HepG2 (cell line): Measurements from ENCODE around the gene TXNDC9. TPM values are rescaled to one million over a fixed set of nuclear protein-coding genes. Genes with fewer than 3 reads are reported as not detected.
A peak's percentile ranks its signal among the peaks of the same experiment; 100 is the strongest.

ENCODE experiments used
- CREM ChIP-seq, 2 experiments: sonication (generic) in 1 of 2; formaldehyde crosslinking in 1 of 2; IDR thresholded peaks; 2 replicates each; pipeline versions ENCODE4 v1.4.0 to v1.6.1; 2016 to 2020; ENCODE audit warnings: antibody characterized with exemption in 1 of 2, mild to moderate bottlenecking in 1 of 2, missing genetic modification reagents in 1 of 2
- ELF4 ChIP-seq: sonication (generic); formaldehyde crosslinking; IDR thresholded peaks from 2 replicates; pipeline ENCODE4 v1.5.0; 2020; ENCODE audit warnings: missing genetic modification reagents, mild to moderate bottlenecking, moderate library complexity, borderline replicate concordance
- FOXK2 ChIP-seq: fragments of 450-650 bp; IDR thresholded peaks from 2 replicates; pipeline ENCODE4 v1.6.1; 2016
- GMEB1 ChIP-seq: sonication (generic); formaldehyde crosslinking; IDR thresholded peaks from 2 replicates; pipeline ENCODE4 v1.5.1; 2020; ENCODE audit warnings: missing genetic modification reagents, mild to moderate bottlenecking, borderline replicate concordance
- HMG20A ChIP-seq: IDR thresholded peaks from 2 replicates; pipeline ENCODE4 v1.6.1; 2016; ENCODE audit warnings: borderline replicate concordance
- KDM1A ChIP-seq: IDR thresholded peaks from 2 replicates; pipeline ENCODE4 v1.6.1; 2016; ENCODE audit warnings: missing compliant biosample characterization
- KMT2B ChIP-seq: IDR thresholded peaks from 2 replicates; pipeline ENCODE4 v1.6.1; 2016; ENCODE audit warnings: missing genetic modification reagents, missing compliant biosample characterization
- MED13 ChIP-seq: sonication (generic); formaldehyde crosslinking; IDR thresholded peaks from 2 replicates; pipeline ENCODE4 v1.5.0; 2020; ENCODE audit warnings: missing genetic modification reagents
- MXD3 ChIP-seq: IDR thresholded peaks from 2 replicates; pipeline ENCODE4 v1.6.1; 2016; ENCODE audit warnings: mild to moderate bottlenecking, missing biosample characterization, missing genetic modification reagents
- NFKBIZ ChIP-seq: IDR thresholded peaks from 2 replicates; pipeline ENCODE4 v1.6.1; 2018; ENCODE audit warnings: missing genetic modification reagents, missing compliant biosample characterization
- NR2C2 ChIP-seq: sonication (generic); formaldehyde crosslinking; IDR thresholded peaks from 2 replicates; pipeline ENCODE4 v1.4.0; 2020; ENCODE audit warnings: missing genetic modification reagents, mild to moderate bottlenecking, moderate library complexity, borderline replicate concordance
- SNRNP70 ChIP-seq: fragments of 200-400 bp; formaldehyde crosslinking; IDR thresholded peaks from 2 replicates; pipeline ENCODE4 v1.6.1; 2017; ENCODE audit warnings: mild to moderate bottlenecking, low read depth, low read length, moderate library complexity
- TOE1 ChIP-seq: sonication (generic); formaldehyde crosslinking; IDR thresholded peaks from 2 replicates; pipeline ENCODE4 v1.4.0; 2020; ENCODE audit warnings: mild to moderate bottlenecking, missing genetic modification reagents
- ZBTB25 ChIP-seq: IDR thresholded peaks from 2 replicates; pipeline ENCODE4 v1.6.1; 2018; ENCODE audit warnings: missing genetic modification reagents
- ZFP41 ChIP-seq: sonication (generic); formaldehyde crosslinking; IDR thresholded peaks from 2 replicates; pipeline ENCODE4 v1.4.0; 2020; ENCODE audit warnings: mild to moderate bottlenecking, missing genetic modification reagents, borderline replicate concordance
- ZHX2 ChIP-seq, 2 experiments: sonication (generic) in 1 of 2; formaldehyde crosslinking in 1 of 2; IDR thresholded peaks; 2 replicates each; pipeline versions ENCODE4 v1.6.1 to v1.9.0; 2014 to 2022; ENCODE audit warnings: antibody characterized with exemption in 1 of 2, borderline replicate concordance in 1 of 2, inconsistent platforms in 1 of 2, low read depth in 1 of 2, missing genetic modification reagents in 1 of 2
- ZNF234 ChIP-seq: sonication (generic); formaldehyde crosslinking; conservative IDR thresholded peaks from 2 replicates; pipeline ENCODE4 v1.5.1; 2020; ENCODE audit warnings: mild to moderate bottlenecking, missing genetic modification reagents
- ZNF264 ChIP-seq: sonication (generic); formaldehyde crosslinking; IDR thresholded peaks from 2 replicates; pipeline ENCODE4 v1.4.0; 2020; ENCODE audit warnings: missing genetic modification reagents
- ZNF580 ChIP-seq: IDR thresholded peaks from 2 replicates; pipeline ENCODE4 v1.6.1; 2016; ENCODE audit warnings: low read depth, borderline replicate concordance
- ZNF678 ChIP-seq: sonication (generic); formaldehyde crosslinking; IDR thresholded peaks from 2 replicates; pipeline ENCODE4 v1.4.0; 2020; ENCODE audit warnings: mild to moderate bottlenecking, missing genetic modification reagents
- polyA plus RNA-seq, 8 experiments: library from polyadenylated mRNA; depleted of rRNA in 3 of 8; stranded (reverse) in 7 of 8; unstranded in 1 of 8; fragments of >200 nt; fragmentation: Illumina TruSeq in 4 of 8; extraction: Trizol in 4 of 8; gene quantifications; 2 replicates each; pipeline versions ENCODE4 v1.2.1 to v1.2.3, GENCODE V29; 2011 to 2016; ENCODE audit warnings: low read depth in 4 of 8, missing spikeins in 1 of 8, mixed read lengths in 1 of 8; ENCODE audit not compliant: insufficient read depth in 1 of 8
- total RNA-seq, 5 experiments: library from RNA; depleted of rRNA; stranded (reverse); fragments of >200 nt; fragmentation: Illumina TruSeq; extraction: Trizol; gene quantifications; 2 replicates each; pipeline ENCODE4 v1.2.3, GENCODE V29; 2016; ENCODE audit warnings: low read depth in 1 of 5

The TXNDC9 gene
- total and polyA plus RNA-seq, 2 of the 13 experiments (the other 11 are each of a cell fraction or from before 2014, with no cell fraction given) = 35.2 to 94.6 TPM

GRCh38 chr2:99278793-99279291 is 57.3 kb downstream of the TXNDC9 start (continued):
- TF ChIP-seq ZHX2 (IDR thresholded peaks at IDR 0.05; ENCODE audit: low read depth) (peak; percentile 50; the same call in 1 of the 2 replicates), ZHX2 (CRISPR knock-in tag; IDR thresholded peaks at IDR 0.05; ENCODE audit: borderline replicate concordance) (no peak; the same call in 1 of the 2 replicates), ZNF580 (CRISPR knock-in tag) (peak; percentile 20; the same call in 1 of the 2 replicates), HMG20A (CRISPR knock-in tag) (peak; percentile 99), NFKBIZ (CRISPR knock-in tag) (peak; percentile 97), SNRNP70 (no peak), MXD3 (no peak), NR2C2 (CRISPR knock-in tag) (peak; percentile 59; the same call in 1 of the 2 replicates), ELF4 (CRISPR knock-in tag) (0 out of 2 replicates have a peak, but pooled peaks have one; percentile 44), GMEB1 (CRISPR knock-in tag) (peak; percentile 30; the same call in 1 of the 2 replicates), KDM1A (CRISPR knock-in tag) (peak; percentile 88; the same call in 1 of the 2 replicates), ZNF678 (CRISPR knock-in tag) (0 out of 2 replicates have a peak, but pooled peaks have one; percentile 49), ZBTB25 (CRISPR knock-in tag) (peak; percentile 96), ZNF264 (CRISPR knock-in tag) (peak; percentile 79), FOXK2 (0 out of 2 replicates have a peak, but pooled peaks have one; percentile 13), ZFP41 (CRISPR knock-in tag) (no peak), ZNF234 (no peak), CREM (IDR thresholded peaks at IDR 0.05) (peak; percentile 89), CREM (CRISPR knock-in tag; IDR thresholded peaks at IDR 0.05) (no peak), KMT2B (CRISPR knock-in tag) (peak; percentile 71; the same call in 1 of the 2 replicates), MED13 (CRISPR knock-in tag) (0 out of 2 replicates have a peak, but pooled peaks have one; percentile 36), TOE1 (CRISPR knock-in tag) (0 out of 2 replicates have a peak, but pooled peaks have one; percentile 78)
